Thyroid gland (tissue), 4 donors: Measurements from ENCODE around the gene IKZF4.

Experiments
- CTCF ChIP-seq, 6 experiments: fragments of 200-600 bp in 3 of 6; fragments of 450-650 bp in 3 of 6; sonication (generic) in 3 of 6; IDR thresholded peaks; one replicate each; pipeline ENCODE4 v1.5.1; 2016 to 2019; ENCODE audit warnings: antibody characterized with exemption in 6 of 6, mild to moderate bottlenecking in 2 of 6, inconsistent platforms in 1 of 6, moderate library complexity in 1 of 6
- POLR2A ChIP-seq, 2 donors: fragments of 450-650 bp; IDR thresholded peaks; one replicate each; pipeline ENCODE4 v1.6.1; 2017; ENCODE audit warnings: antibody characterized with exemption in 2 of 2, mild to moderate bottlenecking in 2 of 2, moderate library complexity in 1 of 2

GRCh38 chr12:56061982-56062381, 41.1 kb downstream of the IKZF4 start:
- TF ChIP-seq CTCF (IDR thresholded peaks at IDR 0.05) (no peak), POLR2A (IDR thresholded peaks at IDR 0.05) (no peak)
